Measurements from ENCODE around the gene EGFL7.

DNA sequence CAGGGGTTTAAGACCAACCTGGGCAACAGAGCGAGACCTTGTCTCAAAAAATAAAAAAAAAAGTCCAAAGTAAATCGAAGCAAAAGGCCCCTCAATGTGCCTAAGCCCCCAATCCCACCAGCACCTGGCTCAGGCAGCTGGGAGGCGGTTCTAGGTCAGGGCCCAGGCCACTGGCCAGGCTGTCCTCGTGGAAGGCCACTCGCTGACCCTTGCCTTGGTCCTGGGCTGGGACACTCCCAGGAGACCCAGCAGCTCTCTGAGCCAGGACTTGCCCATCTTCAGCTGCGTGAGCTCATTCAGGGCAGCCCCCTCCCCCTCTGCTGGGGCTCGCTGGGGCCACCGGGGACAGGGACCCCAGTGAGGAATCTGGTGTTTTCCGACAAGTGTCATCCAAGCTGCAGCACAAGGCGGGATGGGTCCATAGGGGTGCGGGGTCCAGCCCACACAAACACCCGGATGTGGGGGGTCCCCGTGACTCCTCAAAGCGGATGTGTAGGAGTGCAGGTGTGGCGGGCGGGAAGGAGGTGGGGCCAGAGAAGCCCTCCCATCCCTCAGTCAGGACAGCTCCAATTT lies 20.5 kb downstream of the EGFL7 start:
- TF ChIP-seq, protein P1, sequence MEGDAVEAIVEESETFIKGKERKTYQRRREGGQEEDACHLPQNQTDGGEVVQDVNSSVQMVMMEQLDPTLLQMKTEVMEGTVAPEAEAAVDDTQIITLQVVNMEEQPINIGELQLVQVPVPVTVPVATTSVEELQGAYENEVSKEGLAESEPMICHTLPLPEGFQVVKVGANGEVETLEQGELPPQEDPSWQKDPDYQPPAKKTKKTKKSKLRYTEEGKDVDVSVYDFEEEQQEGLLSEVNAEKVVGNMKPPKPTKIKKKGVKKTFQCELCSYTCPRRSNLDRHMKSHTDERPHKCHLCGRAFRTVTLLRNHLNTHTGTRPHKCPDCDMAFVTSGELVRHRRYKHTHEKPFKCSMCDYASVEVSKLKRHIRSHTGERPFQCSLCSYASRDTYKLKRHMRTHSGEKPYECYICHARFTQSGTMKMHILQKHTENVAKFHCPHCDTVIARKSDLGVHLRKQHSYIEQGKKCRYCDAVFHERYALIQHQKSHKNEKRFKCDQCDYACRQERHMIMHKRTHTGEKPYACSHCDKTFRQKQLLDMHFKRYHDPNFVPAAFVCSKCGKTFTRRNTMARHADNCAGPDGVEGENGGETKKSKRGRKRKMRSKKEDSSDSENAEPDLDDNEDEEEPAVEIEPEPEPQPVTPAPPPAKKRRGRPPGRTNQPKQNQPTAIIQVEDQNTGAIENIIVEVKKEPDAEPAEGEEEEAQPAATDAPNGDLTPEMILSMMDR (IDR thresholded peaks at IDR 0.05): no peak
- TF ChIP-seq POLR2A (IDR thresholded peaks at IDR 0.05): no peak

Measured in adrenal gland (tissue), 5 donors.